SU-DHL-6 (cell line): ENCODE results near the gene NCF4.

Experiments
- CTCF ChIP-seq: fragments of 200-600 bp; sonication (generic); IDR thresholded peaks from one replicate; pipeline ENCODE4 v1.5.1; 2017; ENCODE audit warnings: antibody characterized with exemption, mild to moderate bottlenecking, low read length, moderate library complexity; ENCODE audit not compliant: insufficient read depth, poor library complexity, severe bottlenecking
- EZH2phosphoT487 ChIP-seq: fragments of 200-600 bp; sonication (generic), shearing (Covaris generic); conservative IDR thresholded peaks from 2 replicates; pipeline ENCODE4 v1.6.1; 2018; ENCODE audit warnings: mild to moderate bottlenecking, antibody characterized with exemption, low read length, moderate library complexity, mixed read lengths

GRCh38 chr22:36829370-36830002 lies 31.3 kb upstream of the NCF4 start:
- no peak for TF ChIP-seq CTCF
- no peak for TF ChIP-seq EZH2phosphoT487
